Mucosa of rectum (tissue), 2 donors: ENCODE data around the gene CXCR4.
"Not testable (repeated sequence)": the region's sequence is repeated elsewhere in the genome, so short reads cannot be mapped to it uniquely, and the experiment has no call there.

Experiments
- H3K27ac ChIP-seq, 2 donors: one replicate each; pipeline ENCODE4 v1.7.0; 2013; ENCODE audit warnings: inconsistent platforms in 2 of 2, low read depth in 2 of 2, low read length in 2 of 2
- H3K27me3 ChIP-seq, 2 donors: one replicate each; pipeline ENCODE4 v1.7.0; 2013; ENCODE audit warnings: low read length in 2 of 2; ENCODE audit not compliant: control insufficient read depth in 2 of 2, insufficient read depth in 2 of 2
- H3K36me3 ChIP-seq, 2 donors: one replicate each; pipeline ENCODE4 v1.7.0; 2013; ENCODE audit warnings: low read length in 2 of 2; ENCODE audit not compliant: control insufficient read depth in 2 of 2, insufficient read depth in 2 of 2
- H3K4me1 ChIP-seq, 2 donors: one replicate each; pipeline ENCODE4 v1.7.0; 2013; ENCODE audit warnings: low read length in 2 of 2, mild to moderate bottlenecking in 1 of 2; ENCODE audit not compliant: control insufficient read depth in 2 of 2, insufficient read depth in 2 of 2
- H3K4me3 ChIP-seq, 2 donors: one replicate each; pipeline ENCODE4 v1.7.0; 2013; ENCODE audit warnings: low read length in 2 of 2
- H3K9ac ChIP-seq, 2 donors: one replicate each; pipeline ENCODE4 v1.7.0; 2013; ENCODE audit warnings: low read length in 2 of 2, low read depth in 1 of 2, mild to moderate bottlenecking in 1 of 2
- H3K9me3 ChIP-seq, 2 donors: one replicate each; pipeline ENCODE4 v1.7.0; 2013; ENCODE audit warnings: low read length in 2 of 2; ENCODE audit not compliant: control insufficient read depth in 2 of 2
- donor health status: healthy.
- donor health status: Normal muscosa, but diverticular disease.

CXCR4 gene

DNA sequence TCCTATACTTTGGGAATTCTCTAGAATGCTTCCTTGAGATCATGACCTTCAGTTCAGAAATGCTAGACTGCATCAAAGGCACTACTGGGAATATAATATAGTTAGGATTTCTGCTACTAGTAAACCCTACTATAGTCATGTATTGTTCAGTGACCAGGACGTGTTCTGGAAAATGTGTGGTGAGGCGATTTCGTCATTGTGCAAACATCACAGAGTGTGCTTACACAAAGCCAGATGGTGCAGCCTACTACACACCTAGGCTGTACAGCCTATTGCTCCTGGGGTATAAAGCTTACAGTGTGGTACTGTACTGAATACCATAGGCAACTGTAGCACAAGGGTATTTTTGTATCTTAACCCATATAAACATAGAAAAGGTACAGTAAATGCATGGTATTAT, 13.0 kb downstream of the CXCR4 start:
- Histone ChIP-seq H3K27me3 (peaks cover 0 to 2% of the 10 kb centered on the region in 2 donors), H3K4me1 (no peaks in the 10 kb centered on the region), H3K36me3 (no peaks in the 10 kb centered on the region), H3K9ac (no peak overlapping the region), H3K27ac (no peak overlapping the region), H3K4me3 (no peak overlapping the region), H3K9me3 (no peaks in the 10 kb centered on the region)

DNA sequence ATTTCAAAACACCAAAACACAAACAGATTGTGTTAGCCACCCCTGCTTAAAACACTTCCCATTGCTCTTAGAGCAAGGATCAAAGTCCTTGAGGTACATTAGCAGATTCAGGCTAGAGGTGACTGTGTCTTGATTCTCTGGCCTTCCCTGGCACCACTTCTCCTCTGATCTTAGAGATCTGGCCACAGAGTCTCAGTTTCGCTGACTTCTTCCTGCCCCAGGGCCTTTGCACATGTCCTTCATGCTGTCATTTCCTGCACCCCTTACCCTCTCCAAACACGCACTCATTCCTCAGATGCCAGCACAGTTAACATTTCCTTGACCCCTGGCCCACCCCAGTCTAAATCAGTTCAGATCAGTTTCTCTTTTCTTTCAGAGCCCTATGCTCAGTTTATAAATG, 16.9 kb downstream of the CXCR4 start:
- Histone ChIP-seq H3K9ac (no peak overlapping the region), H3K36me3 (no peaks in the 10 kb centered on the region), H3K27ac (no peak overlapping the region), H3K9me3 (no peaks in the 10 kb centered on the region), H3K4me1 (no peaks in the 10 kb centered on the region), H3K27me3 (peaks cover 0 to 1% of the 10 kb centered on the region in 2 donors), H3K4me3 (no peak overlapping the region)

DNA sequence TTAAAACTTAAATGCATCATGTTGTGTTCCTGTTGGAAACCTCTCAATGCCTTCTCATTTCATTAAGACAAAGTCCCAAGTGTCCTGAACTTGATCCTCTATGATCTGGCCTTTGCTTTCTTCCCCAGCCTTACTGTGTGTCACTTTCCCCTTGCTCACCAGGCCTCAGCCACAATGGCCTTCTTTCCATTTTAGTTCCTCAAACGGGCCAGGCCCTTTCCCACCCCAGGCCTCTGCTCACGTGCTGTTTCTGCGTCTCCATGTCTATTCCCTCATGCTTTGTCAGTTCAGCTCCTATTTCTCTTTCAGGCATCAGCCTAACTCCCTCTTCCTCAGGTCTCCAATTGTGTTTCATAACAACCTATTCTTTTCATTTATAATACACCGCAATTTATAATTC, 19.5 kb downstream of the CXCR4 start:
- Histone ChIP-seq H3K4me3 (no peak overlapping the region), H3K27ac (no peak overlapping the region), H3K9me3 (no peaks in the 10 kb centered on the region)

DNA sequence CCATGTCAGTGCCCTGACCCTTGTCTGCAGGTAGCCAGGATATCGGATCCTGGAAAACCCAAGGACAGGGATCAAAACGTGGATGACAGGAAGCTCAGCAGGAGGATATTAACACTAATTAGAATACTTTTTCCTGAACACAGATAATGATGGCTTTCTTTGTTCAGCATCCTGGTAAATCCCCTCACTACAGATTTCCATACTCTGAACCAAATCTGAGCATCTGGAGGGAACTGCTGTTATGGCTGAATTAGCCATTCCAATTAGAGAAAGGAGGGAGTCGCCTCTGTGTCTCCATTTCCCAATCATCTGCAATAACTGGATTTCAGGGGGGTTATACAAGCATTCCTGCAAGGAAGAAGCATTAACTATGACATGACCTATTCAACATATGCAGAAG, 24.4 kb downstream of the CXCR4 start:
- no peaks in the 10 kb centered on the region for H3K36me3 ChIP-seq
- H3K9ac ChIP-seq: no peak overlapping the region
- no peaks in the 10 kb centered on the region for H3K27me3 ChIP-seq
- H3K4me1 ChIP-seq: no peaks in the 10 kb centered on the region
- H3K4me3 ChIP-seq: no peak overlapping the region
- H3K9me3 ChIP-seq: no peaks in the 10 kb centered on the region
- H3K27ac ChIP-seq: no peak overlapping the region

More for the DNA sequence above, 19.5 kb downstream of the CXCR4 start:
- H3K9ac ChIP-seq: no peak overlapping the region
- no peaks in the 10 kb centered on the region for H3K27me3 ChIP-seq
- H3K4me1 ChIP-seq: no peaks in the 10 kb centered on the region
- H3K36me3 ChIP-seq: no peaks in the 10 kb centered on the region

DNA sequence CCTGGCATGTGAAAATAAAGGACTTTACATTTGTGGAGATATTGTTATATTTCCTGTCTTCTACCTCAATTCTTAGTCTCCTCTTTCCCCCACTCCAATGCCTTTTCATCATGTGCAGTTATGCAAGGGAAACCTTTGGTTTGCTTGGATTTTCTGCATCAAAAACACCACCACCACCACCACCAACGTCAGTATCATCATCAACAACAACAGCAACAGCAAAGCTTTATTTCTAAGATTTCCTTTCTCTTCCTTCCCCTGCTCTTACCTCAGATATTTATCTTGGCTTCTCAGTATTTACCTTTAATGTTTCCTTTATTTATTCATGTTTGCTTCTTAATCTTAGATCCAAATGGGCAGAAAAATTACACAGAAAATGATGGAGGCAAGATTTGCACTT, 26.1 kb downstream of the CXCR4 start:
- Histone ChIP-seq H3K9me3 (no peaks in the 10 kb centered on the region), H3K4me3 (no peak overlapping the region), H3K36me3 (no peaks in the 10 kb centered on the region), H3K4me1 (no peaks in the 10 kb centered on the region), H3K27me3 (no peaks in the 10 kb centered on the region), H3K27ac (no peak overlapping the region), H3K9ac (no peak overlapping the region)

DNA sequence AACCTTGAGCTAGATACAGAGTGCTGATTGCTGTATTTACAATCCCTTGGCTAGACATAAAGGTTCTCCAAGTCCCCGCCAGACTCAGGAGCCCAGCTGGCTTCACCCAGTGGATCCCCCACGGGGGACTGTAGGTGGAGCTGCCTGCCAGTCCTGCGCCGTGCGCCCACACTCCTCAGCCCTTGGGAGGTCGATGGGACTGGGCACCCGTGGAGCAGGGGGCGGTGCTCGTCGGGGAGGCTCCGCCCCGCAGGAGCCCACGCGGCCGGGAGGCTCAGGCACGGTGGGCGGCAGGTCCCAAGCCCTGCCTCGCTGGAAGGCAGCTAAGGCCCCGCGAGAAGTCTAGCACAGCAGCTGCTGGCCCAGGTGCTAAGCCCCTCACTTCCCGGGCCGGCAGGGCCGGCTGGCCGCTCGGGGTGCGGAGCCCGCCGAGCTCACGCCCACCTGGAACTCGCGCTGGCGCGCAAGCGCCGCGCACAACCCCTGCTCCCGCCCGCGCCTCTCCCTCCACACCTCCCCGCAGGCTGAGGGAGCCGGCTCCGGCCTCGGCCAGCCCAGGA, 30.0 kb downstream of the CXCR4 start:
- H3K36me3 ChIP-seq, H3K4me3 ChIP-seq, H3K27ac ChIP-seq, H3K9ac ChIP-seq, H3K4me1 ChIP-seq, H3K9me3 ChIP-seq, H3K27me3 ChIP-seq: not testable (repeated sequence)

DNA sequence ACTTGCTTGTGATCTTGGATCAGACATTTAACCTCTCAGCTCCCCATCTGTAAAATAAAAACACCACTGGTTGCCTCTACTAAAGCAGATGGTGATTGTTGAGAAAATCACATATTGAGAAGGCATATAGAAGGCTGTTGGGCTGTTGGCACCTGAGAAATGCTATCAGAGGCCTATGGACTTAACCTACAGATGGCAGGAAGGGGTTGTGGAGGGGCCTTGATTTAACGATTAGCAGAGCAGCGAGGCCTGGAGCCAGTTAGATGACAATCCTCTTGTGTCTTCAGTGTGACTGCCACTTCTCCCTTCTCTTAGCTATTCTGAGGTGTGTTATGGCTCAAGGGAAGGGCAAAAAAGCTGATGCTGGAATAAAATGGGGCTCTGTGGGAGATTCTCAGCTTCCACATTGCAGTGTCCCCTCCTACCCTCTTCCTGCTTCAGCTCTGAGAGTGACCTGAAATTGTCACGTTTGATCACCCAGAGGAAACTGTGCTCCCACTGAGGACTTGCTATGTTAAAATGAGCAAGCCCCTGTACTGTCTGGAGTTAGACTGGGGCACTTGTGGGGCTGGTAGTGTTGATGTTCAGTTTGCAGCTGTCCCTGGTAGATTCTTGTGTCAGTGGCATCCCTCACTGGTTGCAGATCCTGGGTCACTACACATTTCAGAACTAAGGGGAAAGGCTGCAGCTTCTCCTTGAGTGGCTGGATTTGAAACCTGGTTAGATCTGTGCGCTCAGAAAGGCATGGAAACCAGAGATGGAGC, 31.5 kb downstream of the CXCR4 start:
- no peaks in the 10 kb centered on the region for H3K4me1 ChIP-seq
- no peak overlapping the region for H3K27ac ChIP-seq
- H3K36me3 ChIP-seq: no peaks in the 10 kb centered on the region
- no peaks in the 10 kb centered on the region for H3K27me3 ChIP-seq
- no peak overlapping the region for H3K9ac ChIP-seq
- H3K4me3 ChIP-seq: no peak overlapping the region
- H3K9me3 ChIP-seq: no peaks in the 10 kb centered on the region

DNA sequence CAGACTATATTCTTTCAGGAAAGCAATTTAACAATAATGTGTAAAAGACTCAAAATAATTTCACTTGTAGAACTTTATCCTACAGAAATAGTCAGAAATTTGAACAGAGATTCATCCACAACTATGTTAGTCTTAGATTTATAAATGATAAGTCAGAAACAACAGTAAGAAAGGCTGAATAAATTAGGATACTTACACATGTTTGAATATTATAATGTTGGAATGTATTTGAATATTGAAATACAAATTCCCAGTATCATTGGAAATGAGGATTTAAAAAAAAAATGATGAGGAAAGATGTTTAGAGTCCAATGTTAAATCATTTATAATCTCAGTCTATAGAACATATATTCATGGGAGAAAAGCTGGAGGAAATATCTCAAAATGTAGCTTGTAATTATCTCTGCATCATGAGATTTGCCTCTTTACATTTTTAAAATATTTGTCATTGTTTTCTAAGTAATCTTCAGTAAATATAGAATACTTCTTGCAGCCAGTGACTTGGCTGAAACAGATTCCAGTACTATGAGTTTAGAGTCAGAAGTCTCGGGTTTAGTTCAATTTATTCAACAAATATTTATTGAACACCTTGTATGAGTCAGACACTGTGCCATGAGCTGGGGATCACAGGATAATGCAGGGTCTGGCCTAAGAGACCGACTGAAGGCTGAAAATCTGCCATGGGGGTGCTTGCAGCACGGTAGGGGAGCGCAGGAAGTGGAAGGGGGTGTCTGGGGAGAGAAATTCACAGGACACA, 32.3 kb downstream of the CXCR4 start:
- no peak overlapping the region for H3K9ac ChIP-seq
- no peaks in the 10 kb centered on the region for H3K4me1 ChIP-seq
- H3K9me3 ChIP-seq: no peaks in the 10 kb centered on the region
- H3K27me3 ChIP-seq: no peaks in the 10 kb centered on the region
- no peak overlapping the region for H3K4me3 ChIP-seq
- H3K27ac ChIP-seq: no peak overlapping the region
- no peaks in the 10 kb centered on the region for H3K36me3 ChIP-seq

DNA sequence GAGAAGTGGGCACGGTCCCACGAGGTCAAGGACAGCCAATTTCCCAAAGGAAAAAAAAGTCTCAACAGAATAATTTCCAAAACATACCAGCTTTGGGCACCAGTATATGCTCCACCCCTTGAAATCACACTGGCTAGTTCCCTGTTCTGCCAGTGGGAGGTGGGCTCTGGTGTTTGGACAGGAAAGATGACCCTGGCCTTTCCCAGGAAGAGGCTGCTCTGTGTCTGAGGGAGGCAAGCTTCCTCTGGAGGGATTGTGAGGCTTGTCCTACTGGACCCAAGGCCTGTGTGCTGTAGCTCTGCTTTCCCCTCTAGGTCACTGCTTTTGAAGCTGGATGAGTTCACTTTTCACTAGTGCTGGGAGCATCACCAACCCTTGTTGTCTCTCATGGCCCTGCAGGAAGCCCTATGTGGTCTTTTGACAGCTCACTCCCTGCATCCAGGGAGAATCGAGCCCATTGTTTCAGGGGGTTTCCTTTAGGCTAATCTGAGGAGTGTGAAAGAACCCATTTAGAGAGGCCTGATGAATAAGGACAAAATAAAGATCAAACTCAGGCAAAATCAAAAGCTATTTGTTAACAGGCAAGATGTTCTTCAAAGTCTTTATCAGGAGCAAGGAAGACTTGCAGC, 36.3 kb downstream of the CXCR4 start:
- Histone ChIP-seq H3K27me3 (no peaks in the 10 kb centered on the region), H3K27ac (no peak overlapping the region), H3K9ac (no peak overlapping the region), H3K4me1 (no peaks in the 10 kb centered on the region), H3K4me3 (no peak overlapping the region), H3K36me3 (no peaks in the 10 kb centered on the region), H3K9me3 (no peaks in the 10 kb centered on the region)

DNA sequence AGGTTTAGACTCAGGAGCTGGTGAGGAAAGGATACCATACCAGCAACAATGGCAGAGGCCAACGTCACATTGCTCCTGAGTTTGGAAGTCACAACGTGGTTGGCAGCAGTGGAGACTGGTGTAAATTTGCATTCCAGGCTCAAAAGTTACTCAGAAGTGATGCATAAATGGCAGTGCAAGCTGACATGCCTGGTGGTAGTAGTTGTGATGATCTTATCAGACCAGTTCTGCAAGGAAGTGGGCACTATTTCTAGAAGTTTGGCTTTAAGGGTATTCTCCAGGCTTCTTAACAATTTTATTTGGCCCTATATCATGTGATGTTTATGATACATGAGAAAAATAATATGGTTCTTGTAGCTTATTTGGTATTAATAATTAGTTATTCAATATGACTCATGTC, 37.8 kb downstream of the CXCR4 start:
- Histone ChIP-seq H3K27ac (no peak overlapping the region), H3K4me3 (no peak overlapping the region), H3K9ac (no peak overlapping the region)

More for the DNA sequence above, 37.8 kb downstream of the CXCR4 start:
- H3K27me3 ChIP-seq: no peaks in the 10 kb centered on the region
- H3K9me3 ChIP-seq: no peaks in the 10 kb centered on the region
- no peaks in the 10 kb centered on the region for H3K4me1 ChIP-seq
- no peaks in the 10 kb centered on the region for H3K36me3 ChIP-seq
